ENCODE data around the gene SP1. TPM values are rescaled to one million over a fixed set of nuclear protein-coding genes. Genes with fewer than 3 reads are reported as not detected.
"Not testable (repeated sequence)": the region's sequence is repeated elsewhere in the genome, so short reads cannot be mapped to it uniquely, and the experiment has no call there.

Gene SP1
- total RNA-seq, 1 donor from 2014 or later: 101 TPM

DNA sequence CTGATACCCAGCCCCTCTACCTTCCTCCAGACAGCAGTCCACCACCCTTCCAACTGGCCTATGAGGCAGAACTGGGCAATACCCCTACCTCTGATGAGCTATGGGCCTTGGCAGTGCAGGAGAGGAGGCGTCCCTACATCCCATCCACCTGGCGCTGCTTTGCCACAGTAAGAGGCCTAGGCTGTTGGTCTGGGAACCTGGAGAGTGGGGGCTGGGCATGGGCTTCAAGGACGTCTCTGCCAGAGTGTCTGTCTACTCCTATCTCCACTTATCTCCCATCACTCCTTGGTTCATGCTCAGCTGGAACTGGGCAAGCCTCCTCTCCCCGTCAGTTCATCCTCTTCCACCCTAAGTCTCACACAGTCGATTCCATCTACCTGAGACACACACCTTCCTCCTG is 50.1 kb downstream of the SP1 start:
- DNase-seq (ENCODE audit: low spot score) (no peak), ATAC-seq (no peak)
- intact Hi-C loops (cut with DNase I): no loop called here

DNA sequence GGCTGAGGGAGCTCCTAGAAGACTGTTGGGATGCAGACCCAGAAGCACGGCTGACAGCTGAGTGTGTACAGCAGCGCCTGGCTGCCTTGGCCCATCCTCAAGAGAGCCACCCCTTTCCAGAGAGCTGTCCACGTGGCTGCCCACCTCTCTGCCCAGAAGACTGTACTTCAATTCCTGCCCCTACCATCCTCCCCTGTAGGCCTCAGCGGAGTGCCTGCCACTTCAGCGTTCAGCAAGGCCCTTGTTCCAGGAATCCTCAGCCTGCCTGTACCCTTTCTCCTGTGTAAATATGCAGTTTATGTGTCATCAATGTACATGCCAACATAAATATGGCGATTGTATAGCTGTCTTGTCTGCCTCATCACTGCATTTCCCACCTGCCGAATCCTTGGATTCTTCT is 51.2 kb downstream of the SP1 start:
- DNase-seq (ENCODE audit: low spot score): no peak
- no peak for ATAC-seq
- intact Hi-C loops (cut with DNase I): no loop called here

DNA sequence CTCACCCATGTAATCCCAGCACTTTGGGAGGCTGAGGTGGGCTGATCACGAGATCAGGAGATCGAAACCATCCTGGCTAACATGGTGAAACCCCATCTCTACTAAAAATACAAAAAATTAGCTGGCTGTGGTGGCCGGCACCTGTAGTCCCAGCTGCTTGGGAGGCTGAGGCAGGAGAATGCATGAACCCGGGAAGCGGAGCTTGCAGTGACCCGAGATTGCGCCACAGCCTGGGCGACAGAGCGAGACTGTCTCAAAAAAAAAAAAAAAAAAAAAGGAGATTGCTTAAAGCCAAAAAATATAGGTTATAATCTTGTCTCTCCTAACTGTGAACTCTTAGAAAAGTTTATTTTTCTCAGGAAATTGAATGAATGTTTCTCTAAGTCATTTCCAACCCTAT is 55.4 kb downstream of the SP1 start:
- intact Hi-C loops (cut with DNase I); ATAC-seq; DNase-seq (ENCODE audit: low spot score): not testable (repeated sequence)

DNA sequence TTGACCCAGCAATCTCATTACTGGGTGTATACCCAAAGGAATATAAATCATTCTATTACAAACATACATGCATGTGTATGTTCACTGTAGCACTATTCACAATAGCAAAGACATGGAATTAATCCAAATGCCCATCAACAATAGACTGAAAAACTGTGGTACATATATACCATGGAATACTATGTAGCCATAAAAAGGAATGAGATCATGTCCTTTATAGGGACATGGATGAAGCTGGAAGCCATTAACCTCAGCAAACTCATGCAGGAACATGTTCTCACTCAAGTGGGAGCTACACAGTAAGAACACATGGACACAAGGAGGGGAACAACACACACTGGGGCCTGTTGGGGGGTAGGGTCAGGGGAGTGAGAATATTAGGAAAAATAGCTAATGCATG is 59.6 kb downstream of the SP1 start:
- ATAC-seq; intact Hi-C loops (cut with DNase I); DNase-seq (ENCODE audit: low spot score): not testable (repeated sequence)

GRCh38 chr12:53441040-53441833 is 61.3 kb downstream of the SP1 start, which contains the start of gene PRR13:
Gene PRR13, plus strand, starts transcription at chr12:53441734. Its CDS starts 981 bp downstream, at chr12:53442715.
- DNase-seq (ENCODE audit: low spot score): peak; percentile 99
- peak; percentile 99 for ATAC-seq
- intact Hi-C loops (cut with DNase I): no loop called here

DNA sequence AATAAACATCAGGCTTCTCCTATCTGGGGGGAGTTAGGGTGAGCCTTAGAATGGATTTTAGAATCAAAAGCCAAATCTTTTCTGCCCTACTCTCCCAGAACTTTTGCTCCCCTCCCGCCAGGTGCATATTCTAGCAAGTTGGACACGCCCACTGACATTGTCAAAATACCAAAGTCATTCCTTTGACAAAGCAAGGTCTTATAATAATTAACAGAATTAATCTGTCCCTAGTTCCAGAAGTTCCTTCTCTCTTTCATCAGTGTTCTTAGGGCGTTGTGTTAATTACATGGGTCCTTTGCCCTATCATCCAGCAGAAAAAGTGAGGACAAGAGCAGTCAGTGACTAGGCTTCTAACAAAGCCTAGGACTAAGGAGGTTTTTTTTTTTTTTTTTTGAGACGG is 64.0 kb downstream of the SP1 start:
- ATAC-seq: no peak
- intact Hi-C loops (cut with DNase I): no loop called here
- no peak for DNase-seq (ENCODE audit: low spot score)

DNA sequence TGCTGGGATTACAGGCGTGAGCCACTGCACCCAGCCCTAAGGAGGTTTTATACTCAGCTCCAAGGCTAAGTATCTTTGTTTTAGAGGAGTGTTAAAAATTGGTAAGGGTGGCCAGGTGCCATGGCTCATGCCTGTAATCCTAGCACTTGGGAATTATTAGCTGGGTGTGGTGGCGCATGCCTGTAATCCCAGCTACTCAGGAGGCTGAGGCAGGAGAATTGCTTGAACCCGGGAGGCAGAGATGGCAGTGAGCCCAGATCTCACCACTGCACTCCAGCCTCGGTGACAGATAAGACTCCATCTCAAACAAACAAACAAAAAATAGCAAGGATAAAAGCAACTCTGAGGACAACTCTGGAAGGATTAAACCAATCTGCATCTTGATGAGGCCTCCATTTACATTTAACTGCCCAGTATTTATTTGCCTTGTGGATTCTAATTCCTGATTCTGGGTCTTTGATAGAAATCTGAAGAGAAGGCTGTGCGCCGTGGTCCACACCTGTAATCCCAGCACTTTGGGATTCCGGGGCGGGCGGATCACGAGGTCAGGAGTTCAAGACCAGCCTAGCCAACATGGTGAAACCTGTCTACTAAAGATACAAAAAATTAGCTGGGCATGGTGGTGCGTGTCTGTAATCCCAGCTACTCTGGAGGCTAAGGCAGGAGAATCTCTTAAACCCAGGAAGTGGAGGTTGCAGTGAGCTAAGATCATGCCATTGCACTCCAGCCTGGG is 64.8 kb downstream of the SP1 start:
- ATAC-seq; DNase-seq (ENCODE audit: low spot score); intact Hi-C loops (cut with DNase I): not testable (repeated sequence)

DNA sequence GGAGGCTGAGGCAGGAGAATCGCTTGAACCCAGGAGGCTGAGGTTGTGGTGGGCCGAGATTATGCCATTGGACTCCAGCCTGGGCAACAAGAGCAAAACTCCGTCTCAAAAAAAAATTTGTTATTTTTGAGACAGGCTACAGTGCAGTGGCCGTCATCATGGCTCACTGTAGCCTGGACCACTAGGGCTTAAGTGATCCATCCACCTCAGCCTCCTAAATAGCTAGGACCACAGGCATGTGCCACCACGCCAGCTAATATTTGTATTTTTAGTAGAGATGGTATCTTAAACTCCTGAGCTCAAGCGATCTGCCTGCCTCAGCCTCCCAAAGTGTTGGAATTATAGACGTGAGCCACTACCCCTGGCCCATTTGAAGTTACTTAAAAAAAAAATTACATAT is 71.0 kb downstream of the SP1 start:
- no peak for ATAC-seq
- intact Hi-C loops (cut with DNase I): loop anchor here (10.0 kb wide), 1 partner anchor 54 kb away; the partner anchor contains the start of genes NPFF and TARBP2
- DNase-seq (ENCODE audit: low spot score): no peak

GRCh38 chr12:53451661-53452158 is 71.7 kb downstream of the SP1 start, which contains the start of gene PCBP2:
Gene PCBP2, plus strand, starts transcription at chr12:53452102. Its CDS starts 2,699 bp downstream, at chr12:53454801.
- intact Hi-C loops (cut with DNase I): loop anchor here (10.0 kb wide), 1 partner anchor 53 kb away; the partner anchor contains the start of genes NPFF and TARBP2
- peak; percentile 98 for ATAC-seq
- DNase-seq (ENCODE audit: low spot score): peak; percentile 98

DNA sequence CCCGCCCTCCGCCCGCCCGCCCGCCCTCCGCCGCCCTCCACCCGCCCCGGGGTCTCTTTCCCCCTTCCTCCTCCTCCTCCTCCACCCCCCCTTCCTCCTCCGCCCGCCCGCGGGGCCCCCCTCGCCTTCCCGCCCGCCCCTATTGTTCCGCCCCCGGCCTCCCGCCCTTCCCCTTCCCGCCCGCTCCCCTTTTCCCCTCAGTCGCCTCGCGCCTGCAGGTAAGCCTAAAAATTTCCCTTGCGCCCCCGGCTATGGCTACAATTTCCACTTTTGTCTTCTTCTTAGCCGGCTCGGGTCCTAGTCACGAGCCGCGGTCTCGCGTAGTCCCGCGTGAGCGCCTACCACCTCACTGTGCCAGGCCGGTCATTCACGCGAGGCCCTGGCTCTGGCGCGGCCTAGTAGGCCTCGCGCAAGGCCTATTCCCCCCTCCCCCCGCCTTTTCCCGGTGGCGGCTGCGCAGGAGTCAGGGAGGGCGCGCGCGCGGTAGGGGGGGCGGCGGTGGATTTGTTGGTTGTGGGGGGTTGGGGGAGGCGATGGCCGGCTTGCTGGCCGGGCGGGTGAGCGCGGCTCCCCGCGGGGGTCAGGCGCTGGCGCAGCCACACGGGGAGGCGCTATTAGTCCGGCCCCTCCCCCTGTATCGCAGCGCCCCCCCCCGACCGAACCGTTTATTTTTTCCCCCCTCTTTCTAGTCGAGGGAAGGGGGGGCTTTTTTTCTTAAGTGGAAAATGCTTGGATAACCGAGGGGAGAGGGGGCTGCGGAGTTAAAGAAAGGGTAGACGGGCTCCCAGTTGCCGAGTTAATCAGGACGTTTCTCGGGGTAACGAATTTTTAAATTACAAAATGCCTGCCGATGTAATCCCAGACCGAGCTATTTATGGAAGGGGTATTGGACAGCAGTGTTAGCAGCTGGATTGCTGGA is 72.4 kb downstream of the SP1 start:
- peak; percentile 92 for DNase-seq (ENCODE audit: low spot score)
- ATAC-seq: peak; percentile 85
- intact Hi-C loops (cut with DNase I): loop anchor here (10.0 kb wide), 1 partner anchor 52 kb away; the partner anchor contains the start of genes NPFF and TARBP2

DNA sequence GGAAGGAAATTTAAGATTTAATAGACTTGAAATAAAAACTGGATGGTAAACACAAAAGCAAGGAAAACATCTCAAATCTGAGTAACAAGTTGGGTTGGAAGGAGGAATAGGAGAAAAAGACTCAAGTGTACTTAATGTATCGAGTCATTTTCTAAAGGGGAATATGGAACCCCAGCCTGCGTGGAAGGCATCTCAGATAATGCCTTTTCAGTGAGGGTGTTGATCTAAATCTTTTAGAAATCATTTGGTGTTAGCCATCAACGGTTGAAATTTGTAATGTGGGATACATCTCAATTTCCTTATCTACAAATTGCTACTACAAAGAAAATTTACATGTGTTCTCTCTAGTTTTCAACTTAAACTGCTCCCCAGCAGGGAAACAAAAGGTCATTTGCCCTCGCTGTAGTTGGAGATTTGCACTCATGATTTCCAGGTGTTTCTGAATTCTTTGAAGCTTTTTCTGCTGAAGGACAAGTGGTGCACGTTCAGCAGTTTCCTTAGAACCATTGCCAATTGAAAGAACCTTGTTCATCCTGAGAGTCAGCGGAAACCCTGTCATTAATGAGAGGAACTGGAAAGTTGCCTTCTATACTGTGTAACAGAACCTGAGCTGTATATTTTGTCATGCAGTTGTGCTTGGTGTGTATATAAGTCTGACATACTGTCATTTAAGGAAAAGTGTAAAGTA is 74.1 kb downstream of the SP1 start:
- no peak for DNase-seq (ENCODE audit: low spot score)
- intact Hi-C loops (cut with DNase I): loop anchor here (10.0 kb wide), 1 partner anchor 51 kb away; the partner anchor contains the start of genes NPFF and TARBP2
- ATAC-seq: no peak

- intact Hi-C loops (cut with DNase I): loop anchor here (10.0 kb wide), 1 partner anchor 50 kb away; the partner anchor contains the start of genes NPFF and TARBP2
- no peak for DNase-seq (ENCODE audit: low spot score)
- no peak for ATAC-seq
These were observed 74.7 kb downstream of the SP1 start for GRCh38 chr12:53454707-53455106.

DNA sequence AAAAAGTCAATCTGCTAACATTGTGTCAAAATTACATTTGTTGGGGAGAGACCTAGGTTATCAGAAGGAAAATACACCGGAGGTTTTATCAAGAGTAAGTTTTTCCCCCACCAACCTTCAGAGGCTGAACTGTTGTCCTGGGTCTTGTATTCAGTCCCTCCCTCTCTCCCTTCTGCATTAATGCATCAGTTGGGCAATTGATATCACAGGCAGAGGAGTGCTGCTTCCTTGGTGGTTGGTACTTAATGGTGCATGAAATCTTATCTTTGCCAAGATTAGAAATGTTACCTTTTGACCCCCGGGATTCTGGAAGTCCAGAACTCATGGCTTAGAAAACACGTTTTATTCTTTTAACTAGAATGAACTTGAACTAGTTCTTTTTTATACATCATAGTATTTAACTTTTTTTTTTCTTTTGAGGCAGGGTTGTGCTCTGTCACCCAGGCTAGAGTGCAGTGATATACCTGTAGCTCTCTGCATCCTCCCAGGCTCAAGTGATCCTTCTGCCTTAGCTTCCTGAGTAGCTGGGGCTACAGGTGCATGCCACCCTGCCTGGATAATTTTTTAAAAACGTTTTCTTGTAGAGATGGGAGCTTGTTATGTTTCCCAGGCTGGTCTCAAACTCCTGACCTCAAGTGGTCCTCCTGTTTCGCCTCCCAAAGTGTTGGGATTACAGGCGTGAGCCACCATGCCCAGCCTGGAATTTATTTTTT is 76.8 kb downstream of the SP1 start:
- no peak for DNase-seq (ENCODE audit: low spot score)
- intact Hi-C loops (cut with DNase I): loop anchor here (10.0 kb wide), 1 partner anchor 48 kb away; the partner anchor contains the start of genes NPFF and TARBP2
- no peak for ATAC-seq

- intact Hi-C loops (cut with DNase I): loop anchor here (10.0 kb wide), 1 partner anchor 46 kb away; the partner anchor contains the start of genes NPFF and TARBP2
- no peak for ATAC-seq
These were observed 79.1 kb downstream of the SP1 start for GRCh38 chr12:53459097-53459496.

DNA sequence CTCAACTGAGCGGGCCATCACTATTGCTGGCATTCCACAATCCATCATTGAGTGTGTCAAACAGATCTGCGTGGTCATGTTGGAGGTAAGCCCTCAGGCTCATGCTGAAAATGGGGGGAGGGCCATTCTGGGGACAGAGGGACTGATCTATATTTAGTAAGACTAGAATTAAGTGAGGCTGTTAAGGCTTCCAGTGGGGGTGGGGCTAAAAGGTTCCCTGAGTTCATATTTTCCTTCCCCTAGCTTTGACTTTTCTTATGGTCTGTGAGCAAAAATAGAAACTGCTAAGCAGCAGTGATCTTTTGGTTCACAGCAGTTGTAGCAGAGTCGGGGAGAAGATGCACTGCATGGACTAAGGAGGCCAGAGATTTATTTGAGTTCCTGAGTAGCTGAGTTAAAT is 81.1 kb downstream of the SP1 start:
- intact Hi-C loops (cut with DNase I): no loop called here
- DNase-seq (ENCODE audit: low spot score): no peak
- no peak for ATAC-seq

More at GRCh38 chr12:53459097-53459496, 79.1 kb downstream of the SP1 start:
- DNase-seq (ENCODE audit: low spot score): no peak

DNA sequence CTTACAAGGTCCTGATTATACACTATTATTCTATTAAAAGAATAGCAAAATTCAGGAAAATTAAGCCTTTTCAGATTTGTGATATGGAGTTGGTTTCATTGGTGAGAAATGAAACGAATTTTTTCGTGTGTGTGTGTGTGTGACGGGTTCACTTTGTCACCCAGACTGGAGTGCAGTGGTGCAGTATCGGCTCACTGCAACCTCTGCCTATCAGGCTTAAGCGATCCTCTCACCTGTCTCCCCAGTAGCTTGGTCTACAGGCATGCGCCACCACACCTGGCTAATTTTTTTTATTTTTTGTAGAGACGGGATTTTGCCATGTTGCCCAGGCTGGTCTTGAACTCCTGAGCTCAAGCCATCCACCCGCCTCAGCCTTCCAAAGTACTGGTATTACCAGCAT is 81.6 kb downstream of the SP1 start:
- intact Hi-C loops (cut with DNase I): no loop called here
- DNase-seq (ENCODE audit: low spot score) (no peak), ATAC-seq (no peak)

DNA sequence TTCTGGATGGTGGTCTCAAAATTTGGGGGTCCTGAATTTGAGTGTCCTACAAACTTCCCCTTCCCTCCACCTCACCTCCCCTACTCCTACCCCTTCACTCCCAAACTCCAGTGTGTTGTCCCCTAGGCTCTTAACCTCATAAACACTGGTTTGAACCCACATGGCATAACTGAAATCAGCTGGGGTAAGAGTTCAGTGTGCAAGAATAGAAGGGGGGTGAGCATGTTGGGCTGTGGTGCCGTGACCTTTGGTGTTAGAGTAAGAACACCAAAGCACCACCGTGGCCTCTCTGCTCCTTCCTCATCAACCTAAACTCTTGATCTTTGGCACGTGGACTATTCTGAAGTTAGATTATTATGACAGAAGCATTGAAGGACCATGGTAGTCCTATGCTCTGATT is 83.0 kb downstream of the SP1 start:
- ATAC-seq (no peak), DNase-seq (ENCODE audit: low spot score) (no peak)
- intact Hi-C loops (cut with DNase I): no loop called here

Data from sciatic nerve (tissue), 2 donors.